Anterior cingulate cortex (tissue), 58 donors: ENCODE measurements around the gene ZNF496.
"Not testable (repeated sequence)": the region's sequence is repeated elsewhere in the genome, so short reads cannot be mapped to it uniquely, and the experiment has no call there.

Source experiments
- DNase-seq, 58 donors: peaks; one replicate each; lab custom pipeline; 2025; lab: John Stamatoyannopoulos, UW

The ZNF496 gene

GRCh38 chr1:247255772-247256171 is 75.9 kb downstream of the ZNF496 start, which contains the start of gene VN1R5:
Gene VN1R5 (plus strand): TSS chr1:247256072.
- DNase-seq: not testable (repeated sequence)

GRCh38 chr1:247247568-247247967 is 84.1 kb downstream of the ZNF496 start:
- no peak for DNase-seq
